AML-193 (cell line): ENCODE results near the gene MTIF2.
"Not testable (repeated sequence)": the region's sequence is repeated elsewhere in the genome, so short reads cannot be mapped to it uniquely, and the experiment has no call there.

ENCODE experiments used
- DNase-seq, 2 experiments: peaks; one replicate each; lab custom pipeline; 2025; lab: John Stamatoyannopoulos, UW

The MTIF2 gene

GRCh38 chr2:55268907-55269644 is at the start of gene MTIF2:
MTIF2 (minus strand) TSS chr2:55269231; CDS start chr2:55263858, 5,373 bp downstream.
- peak; percentile 92 to 95 for DNase-seq

GRCh38 chr2:55314985-55315384 is 46.0 kb upstream of the MTIF2 start:
- no peak for DNase-seq

- DNase-seq = peak; percentile 17 to 28
Observed at GRCh38 chr2:55311444-55311870, 42.4 kb upstream of the MTIF2 start.

- DNase-seq = no peak
Observed at GRCh38 chr2:55309446-55309845, 40.4 kb upstream of the MTIF2 start.

- DNase-seq = no peak
Observed at GRCh38 chr2:55302241-55302640, 33.2 kb upstream of the MTIF2 start.

- DNase-seq = no peak
Observed at GRCh38 chr2:55301277-55301676, 32.2 kb upstream of the MTIF2 start.

- no peak for DNase-seq
Observed at GRCh38 chr2:55296393-55296792, 27.4 kb upstream of the MTIF2 start.

- no peak for DNase-seq
Observed at GRCh38 chr2:55283083-55283482, 14.1 kb upstream of the MTIF2 start.

GRCh38 chr2:55282110-55282917 is 13.3 kb upstream of the MTIF2 start:
- DNase-seq = peak; percentile 83 to 89

- not testable (repeated sequence) for DNase-seq
Observed at GRCh38 chr2:55280851-55281546, 12.0 kb upstream of the MTIF2 start.

GRCh38 chr2:55279859-55280424 is 10.9 kb upstream of the MTIF2 start:
- not testable (repeated sequence) for DNase-seq

GRCh38 chr2:55279214-55279835 is 10.3 kb upstream of the MTIF2 start:
- DNase-seq = not testable (repeated sequence)

- DNase-seq = no peak
Observed at GRCh38 chr2:55277310-55277709, 8.3 kb upstream of the MTIF2 start.

GRCh38 chr2:55274346-55274745 is 5.3 kb upstream of the MTIF2 start:
- DNase-seq = not testable (repeated sequence)

- no peak for DNase-seq
Observed at GRCh38 chr2:55269645-55269990, 587 bp upstream of the MTIF2 start.

- no peak for DNase-seq
Observed at GRCh38 chr2:55268288-55268906, 634 bp downstream of the MTIF2 start.

- DNase-seq = not testable (repeated sequence)
Observed at GRCh38 chr2:55259586-55259985, 9.4 kb downstream of the MTIF2 start.

- no peak for DNase-seq
Observed at GRCh38 chr2:55252832-55253231, 16.2 kb downstream of the MTIF2 start.

GRCh38 chr2:55247025-55247424 is 22.0 kb downstream of the MTIF2 start:
- DNase-seq = no peak

GRCh38 chr2:55245411-55245810 is 23.6 kb downstream of the MTIF2 start:
- DNase-seq = no peak

GRCh38 chr2:55242617-55243016 is 26.4 kb downstream of the MTIF2 start:
- DNase-seq = no peak
